ENCODE measurements around the gene PRKAR1B.

PRKAR1B gene

DNA sequence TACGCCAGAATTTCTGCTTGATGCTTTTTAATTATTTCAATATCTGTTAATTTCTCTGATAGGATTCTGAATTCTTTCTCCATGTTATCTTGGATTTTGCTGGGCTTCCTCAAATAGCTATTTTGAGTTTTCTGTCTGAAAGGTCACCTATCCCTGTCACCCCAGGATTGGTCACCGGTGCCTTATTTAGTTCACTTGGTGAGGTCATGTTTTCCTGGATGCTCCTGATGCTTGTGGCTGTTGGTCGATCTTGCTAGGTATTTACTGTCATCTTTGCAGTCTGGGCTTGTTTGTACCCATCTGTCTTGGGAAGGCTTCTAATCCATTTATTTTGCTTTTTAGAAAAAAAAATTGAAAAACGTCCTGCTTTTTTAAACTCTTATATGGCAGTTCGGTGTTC is 11.2 kb upstream of the PRKAR1B start:
- POLR2A ChIA-PET (ENCODE audit: low non-redundant PET) = no interaction called here
- DNase-seq (ENCODE audit: low spot score) = no peak
- no peak overlapping the region for H3K27ac ChIP-seq
- CTCF ChIA-PET = interaction anchor here (0.7 kb wide), 1 partner anchor 438 kb away, joined by 3 read pairs; no protein-coding TSS in a partner anchor
- TF ChIP-seq, protein P1, sequence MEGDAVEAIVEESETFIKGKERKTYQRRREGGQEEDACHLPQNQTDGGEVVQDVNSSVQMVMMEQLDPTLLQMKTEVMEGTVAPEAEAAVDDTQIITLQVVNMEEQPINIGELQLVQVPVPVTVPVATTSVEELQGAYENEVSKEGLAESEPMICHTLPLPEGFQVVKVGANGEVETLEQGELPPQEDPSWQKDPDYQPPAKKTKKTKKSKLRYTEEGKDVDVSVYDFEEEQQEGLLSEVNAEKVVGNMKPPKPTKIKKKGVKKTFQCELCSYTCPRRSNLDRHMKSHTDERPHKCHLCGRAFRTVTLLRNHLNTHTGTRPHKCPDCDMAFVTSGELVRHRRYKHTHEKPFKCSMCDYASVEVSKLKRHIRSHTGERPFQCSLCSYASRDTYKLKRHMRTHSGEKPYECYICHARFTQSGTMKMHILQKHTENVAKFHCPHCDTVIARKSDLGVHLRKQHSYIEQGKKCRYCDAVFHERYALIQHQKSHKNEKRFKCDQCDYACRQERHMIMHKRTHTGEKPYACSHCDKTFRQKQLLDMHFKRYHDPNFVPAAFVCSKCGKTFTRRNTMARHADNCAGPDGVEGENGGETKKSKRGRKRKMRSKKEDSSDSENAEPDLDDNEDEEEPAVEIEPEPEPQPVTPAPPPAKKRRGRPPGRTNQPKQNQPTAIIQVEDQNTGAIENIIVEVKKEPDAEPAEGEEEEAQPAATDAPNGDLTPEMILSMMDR (conservative IDR thresholded peaks at IDR 0.05; ENCODE audit: low read depth) = no peak

DNA sequence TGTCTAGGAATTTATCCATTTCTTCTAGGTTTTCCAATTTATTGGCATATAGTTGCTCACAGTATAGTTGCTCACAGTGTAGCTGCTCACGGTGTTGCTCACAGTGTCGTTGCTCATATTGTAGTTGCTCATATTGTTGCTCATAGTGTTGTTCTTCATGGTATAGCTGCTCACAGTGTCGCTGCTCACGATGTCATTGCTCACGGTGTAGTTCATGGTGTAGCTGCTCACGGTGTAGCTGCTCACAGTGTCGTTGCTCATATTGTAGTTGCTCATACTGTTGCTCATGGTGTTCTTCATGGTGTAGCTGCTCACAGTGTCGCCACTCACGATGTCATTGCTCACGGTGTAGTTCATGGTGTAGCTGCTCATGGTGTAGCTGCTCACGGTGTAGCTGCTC is 7.7 kb upstream of the PRKAR1B start:
- DNase-seq (ENCODE audit: low spot score) = no peak
- TF ChIP-seq, protein P1 (conservative IDR thresholded peaks at IDR 0.05; ENCODE audit: low read depth) = no peak
- ChIA-PET POLR2A (ENCODE audit: low non-redundant PET) (no interaction called here), CTCF (no interaction called here)
- H3K27ac ChIP-seq = no peak overlapping the region

DNA sequence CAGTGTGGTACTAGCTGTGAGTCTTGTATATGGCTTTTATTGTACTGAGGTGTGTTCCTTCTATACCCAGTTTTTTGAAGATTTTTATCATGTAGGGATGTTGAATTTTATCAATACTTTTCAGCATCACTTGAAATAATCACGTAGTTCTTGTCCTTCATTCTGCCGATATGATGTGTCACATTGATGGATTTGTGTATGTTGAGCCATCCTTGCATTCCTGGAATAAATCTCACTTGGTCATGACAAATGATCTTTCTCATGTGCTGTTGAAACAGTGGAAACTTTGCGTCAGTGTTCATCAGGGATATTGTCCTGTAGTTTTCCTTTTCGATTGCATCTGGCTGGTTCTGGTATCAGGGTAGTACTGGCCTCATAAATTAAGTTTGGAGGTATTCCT is 7.1 kb upstream of the PRKAR1B start:
- ChIA-PET CTCF (interaction anchor here (0.7 kb wide), 1 partner anchor 585 kb away, joined by 3 read pairs; no protein-coding TSS in a partner anchor), POLR2A (ENCODE audit: low non-redundant PET) (no interaction called here)

DNA sequence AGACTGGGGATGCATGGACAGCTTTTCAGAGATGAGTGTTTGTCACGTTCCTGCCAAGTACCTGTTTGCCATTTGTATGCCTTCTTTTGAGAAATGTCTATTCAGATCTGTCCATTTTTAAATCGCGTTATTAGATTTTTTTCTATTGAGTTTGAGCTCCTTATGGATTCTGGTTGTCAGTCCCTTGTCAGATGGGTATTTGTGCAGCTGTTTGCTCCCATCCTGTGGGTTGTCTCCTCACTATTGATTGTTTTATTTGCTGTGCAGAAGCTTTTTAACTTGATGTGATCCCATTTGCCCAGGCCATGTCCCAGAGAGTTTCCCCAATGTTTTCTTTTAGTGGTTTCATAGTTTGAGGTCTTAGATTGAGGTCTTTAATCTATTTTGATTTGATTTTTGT is 5.5 kb upstream of the PRKAR1B start:
- POLR2A ChIA-PET (ENCODE audit: low non-redundant PET) = no interaction called here
- no peak for DNase-seq (ENCODE audit: low spot score)
- TF ChIP-seq, protein P1 (conservative IDR thresholded peaks at IDR 0.05; ENCODE audit: low read depth) = no peak
- CTCF ChIA-PET = interaction anchor here (0.6 to 1.2 kb wide), 4 partner anchors 10 to 400 kb away, joined by 3 to 5 read pairs (median 4); no protein-coding TSS in a partner anchor
- H3K27ac ChIP-seq = peak overlapping the region; percentile 56

More for the DNA sequence above, 7.1 kb upstream of the PRKAR1B start:
- H3K27ac ChIP-seq = no peak overlapping the region
- DNase-seq (ENCODE audit: low spot score) = no peak
- TF ChIP-seq, protein P1 (conservative IDR thresholded peaks at IDR 0.05; ENCODE audit: low read depth) = no peak

DNA sequence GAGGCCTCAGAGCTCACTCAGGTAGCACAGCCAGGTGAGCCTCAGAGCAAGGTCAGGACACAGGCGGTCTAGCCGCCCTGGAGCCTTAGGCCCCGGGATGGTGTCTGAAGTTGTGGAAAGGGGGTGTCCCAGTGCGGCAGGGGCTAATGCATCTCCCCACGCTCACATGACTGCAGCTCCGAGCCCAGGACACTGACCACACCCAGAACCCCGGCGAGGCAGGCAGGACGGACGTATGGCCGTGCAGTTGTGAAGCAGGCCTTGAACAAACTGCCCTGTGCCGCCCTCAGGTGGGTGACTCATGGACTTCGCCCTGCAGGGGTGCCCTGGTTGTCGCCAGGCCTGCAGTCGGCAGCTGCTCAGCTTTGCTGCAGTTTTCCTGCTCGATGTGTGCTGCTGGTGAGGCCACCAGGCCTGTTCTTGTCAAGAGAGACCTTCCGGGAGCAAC is 5.0 kb upstream of the PRKAR1B start:
- POLR2A ChIA-PET (ENCODE audit: low non-redundant PET) = no interaction called here
- peak overlapping the region; percentile 56 for H3K27ac ChIP-seq
- CTCF ChIA-PET = interaction anchor here (0.6 to 1.2 kb wide), 4 partner anchors 11 to 399 kb away, joined by 3 to 5 read pairs (median 4); no protein-coding TSS in a partner anchor
- TF ChIP-seq, protein P1 (conservative IDR thresholded peaks at IDR 0.05; ENCODE audit: low read depth) = no peak
- peak; percentile 45 for DNase-seq (ENCODE audit: low spot score)

DNA sequence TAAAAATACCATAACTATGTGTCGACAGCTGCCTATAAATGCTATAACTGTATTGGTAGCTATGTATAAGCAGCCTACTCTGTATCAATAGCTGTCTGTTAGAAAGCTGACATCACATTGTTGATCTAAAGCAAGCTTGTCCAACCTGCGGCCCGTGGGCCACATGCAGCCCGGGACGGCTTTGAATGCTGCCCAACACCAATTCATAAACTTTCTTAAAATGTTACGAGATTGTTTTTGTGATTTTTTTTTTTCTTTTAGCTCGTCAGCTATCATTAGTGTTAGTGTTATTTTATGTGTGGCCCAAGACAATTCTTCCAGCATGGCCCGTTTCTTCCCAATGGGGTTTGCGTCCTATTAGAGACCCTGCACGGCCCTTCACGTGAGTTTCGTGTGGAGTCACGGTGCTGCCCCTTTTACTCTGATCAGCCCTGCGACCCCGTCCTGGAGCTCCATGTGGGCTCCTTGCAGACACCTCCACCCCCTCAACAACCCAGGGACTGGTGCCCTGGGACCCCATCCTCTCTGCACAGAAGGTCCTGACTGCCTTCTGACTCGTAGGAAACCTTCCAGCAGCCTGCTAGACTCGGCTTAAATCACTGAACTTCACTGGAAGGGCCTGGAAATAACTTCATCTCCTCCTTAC is 4.5 kb upstream of the PRKAR1B start:
- peak overlapping the region; percentile 56 for H3K27ac ChIP-seq
- TF ChIP-seq, protein P1 (conservative IDR thresholded peaks at IDR 0.05; ENCODE audit: low read depth) = no peak
- POLR2A ChIA-PET (ENCODE audit: low non-redundant PET) = no interaction called here
- CTCF ChIA-PET = interaction anchor here (1.0 to 1.2 kb wide), 2 partner anchors 11 to 399 kb away, joined by 4 to 5 read pairs; no protein-coding TSS in a partner anchor
- no peak for DNase-seq (ENCODE audit: low spot score)

All from RWPE1 (cell line).